CMK (cell line): ENCODE measurements around the gene PSMB10.

Experiments used
- DNase-seq: peaks from one replicate; pipeline ENCODE4 v3.0.0-alpha.2; 2010; ENCODE audit warnings: low read depth

PSMB10 gene

GRCh38 chr16:67963662-67964321, 27.1 kb upstream of the PSMB10 start:
- no peak for DNase-seq

GRCh38 chr16:67963292-67963661, 26.6 kb upstream of the PSMB10 start:
- no peak for DNase-seq

GRCh38 chr16:67962135-67962534, 25.5 kb upstream of the PSMB10 start:
- DNase-seq = no peak

GRCh38 chr16:67961551-67961957, 24.9 kb upstream of the PSMB10 start:
- DNase-seq = no peak

GRCh38 chr16:67959536-67960329, 23.1 kb upstream of the PSMB10 start:
- DNase-seq = no peak

- no peak for DNase-seq
Measured at GRCh38 chr16:67957622-67958021, 21.0 kb upstream of the PSMB10 start.

GRCh38 chr16:67954421-67955196, 18.0 kb upstream of the PSMB10 start:
- no peak for DNase-seq

- no peak for DNase-seq
Measured at GRCh38 chr16:67953641-67954375, 17.2 kb upstream of the PSMB10 start.

GRCh38 chr16:67951485-67951884, 14.8 kb upstream of the PSMB10 start:
- DNase-seq = no peak

- DNase-seq = no peak
Measured at GRCh38 chr16:67950335-67950843, 13.7 kb upstream of the PSMB10 start.

- DNase-seq = no peak
Measured at GRCh38 chr16:67949645-67950044, 13.0 kb upstream of the PSMB10 start.

GRCh38 chr16:67948015-67948414, 11.4 kb upstream of the PSMB10 start:
- DNase-seq = no peak

GRCh38 chr16:67946966-67947558, 10.4 kb upstream of the PSMB10 start:
- no peak for DNase-seq

- DNase-seq = no peak
Measured at GRCh38 chr16:67946128-67946569, 9.5 kb upstream of the PSMB10 start.

GRCh38 chr16:67945392-67945933, 8.8 kb upstream of the PSMB10 start:
- DNase-seq = no peak

GRCh38 chr16:67944690-67945391, 8.2 kb upstream of the PSMB10 start:
- no peak for DNase-seq

- DNase-seq = peak; percentile 80
Measured at GRCh38 chr16:67943619-67944504, 7.2 kb upstream of the PSMB10 start, which contains the start of gene LCAT. TSS of gene LCAT (minus strand) at chr16:67944120. CDS start at chr16:67944101, 19 bp downstream.

GRCh38 chr16:67943256-67943618, 6.6 kb upstream of the PSMB10 start:
- DNase-seq = no peak

- no peak for DNase-seq
Measured at GRCh38 chr16:67942510-67943255, 6.0 kb upstream of the PSMB10 start.
